ENCODE results near the gene VPS37B.

DNA sequence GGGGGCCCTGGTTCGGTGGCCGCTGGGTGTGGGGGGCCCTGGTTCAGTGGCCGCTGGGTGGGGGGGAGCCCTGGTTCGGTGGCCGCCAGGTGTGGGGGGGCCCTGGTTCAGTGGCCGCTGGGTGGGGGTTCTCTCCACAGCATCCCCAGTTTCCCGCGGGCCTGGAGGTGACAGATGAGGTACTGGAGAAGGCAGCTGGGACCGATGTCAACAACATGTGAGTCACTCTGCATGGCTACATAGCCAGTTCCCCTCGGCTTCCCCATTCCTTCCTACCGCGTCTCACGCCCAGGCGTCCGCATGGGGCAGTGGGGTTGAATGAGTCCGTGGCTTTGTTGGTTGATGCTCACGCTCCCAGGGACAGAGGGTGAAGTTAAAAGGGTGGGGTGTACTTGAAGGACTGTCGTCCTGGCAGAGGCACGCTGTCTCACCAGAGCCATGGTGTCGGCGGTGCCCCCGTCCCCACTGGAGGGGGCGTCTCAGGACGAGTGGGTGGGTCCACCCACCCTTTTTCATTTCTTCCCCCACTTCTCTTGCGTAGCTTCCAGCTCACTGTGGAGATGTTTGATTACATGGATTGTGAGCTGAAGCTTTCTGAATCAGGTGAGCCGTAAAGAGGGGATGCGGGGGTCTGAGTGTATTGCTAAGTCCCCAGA, 45.1 kb downstream of the VPS37B start:
- TF ChIP-seq, protein P1, sequence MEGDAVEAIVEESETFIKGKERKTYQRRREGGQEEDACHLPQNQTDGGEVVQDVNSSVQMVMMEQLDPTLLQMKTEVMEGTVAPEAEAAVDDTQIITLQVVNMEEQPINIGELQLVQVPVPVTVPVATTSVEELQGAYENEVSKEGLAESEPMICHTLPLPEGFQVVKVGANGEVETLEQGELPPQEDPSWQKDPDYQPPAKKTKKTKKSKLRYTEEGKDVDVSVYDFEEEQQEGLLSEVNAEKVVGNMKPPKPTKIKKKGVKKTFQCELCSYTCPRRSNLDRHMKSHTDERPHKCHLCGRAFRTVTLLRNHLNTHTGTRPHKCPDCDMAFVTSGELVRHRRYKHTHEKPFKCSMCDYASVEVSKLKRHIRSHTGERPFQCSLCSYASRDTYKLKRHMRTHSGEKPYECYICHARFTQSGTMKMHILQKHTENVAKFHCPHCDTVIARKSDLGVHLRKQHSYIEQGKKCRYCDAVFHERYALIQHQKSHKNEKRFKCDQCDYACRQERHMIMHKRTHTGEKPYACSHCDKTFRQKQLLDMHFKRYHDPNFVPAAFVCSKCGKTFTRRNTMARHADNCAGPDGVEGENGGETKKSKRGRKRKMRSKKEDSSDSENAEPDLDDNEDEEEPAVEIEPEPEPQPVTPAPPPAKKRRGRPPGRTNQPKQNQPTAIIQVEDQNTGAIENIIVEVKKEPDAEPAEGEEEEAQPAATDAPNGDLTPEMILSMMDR (conservative IDR thresholded peaks at IDR 0.05 in 1 of 2, IDR thresholded peaks at IDR 0.05 in 1 of 2; ENCODE audit: low read depth in 1 of 2, low read length in 2 of 2) = no peak
- no peak for TF ChIP-seq EZH2 (IDR thresholded peaks at IDR 0.05; ENCODE audit: low read length, missing control alignments)
